ENCODE data around the gene SBF2. TPM values are rescaled to one million over a fixed set of nuclear protein-coding genes. Genes with fewer than 3 reads are reported as not detected.

SBF2 gene
- total RNA-seq, 4 donors from 2014 or later = 44.6 to 59.4 (median 53.4) TPM

DNA sequence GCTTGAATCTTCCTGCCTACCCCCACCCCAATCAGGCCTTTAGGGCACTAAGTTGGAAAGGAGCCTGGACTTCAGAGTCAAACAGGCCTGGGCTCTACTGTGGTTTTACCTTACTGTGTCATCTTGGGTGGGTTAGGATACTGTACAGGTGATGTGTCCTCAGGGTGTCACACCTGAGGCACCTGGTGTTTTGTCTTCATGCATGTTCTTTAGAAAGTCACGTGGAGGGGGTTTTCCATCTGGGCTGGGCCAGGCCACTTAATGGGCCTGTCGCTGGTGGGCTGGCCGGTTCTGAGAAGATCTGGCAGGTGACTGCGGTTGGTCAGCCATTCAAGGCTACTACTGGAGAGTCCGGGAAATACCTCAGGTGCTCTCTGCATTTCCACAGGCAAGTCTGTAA, 537.6 kb downstream of the SBF2 start:
- Histone ChIP-seq H3K27me3 (no peaks in the 10 kb centered on the region), H3K36me3 (peaks cover 0 to 8% (median 6%) of the 10 kb centered on the region in 4 donors), H3K27ac (replicated peaks in 1 of 4) (peak overlapping the region in 3 of 4 donors; percentile 7 to 31 (median 15)), H3K4me3 (no peak overlapping the region), H3K4me1 (peaks cover 40 to 66% (median 52%) of the 10 kb centered on the region in 4 donors), H3K9me3 (no peaks in the 10 kb centered on the region)
- 94% methylated on average over 5 of the region's 5 CpGs for WGBS
- intact Hi-C loops (cut with DNase I) = loop anchor here (5.0 to 10.0 kb wide), 4 partner anchors 101 to 551 kb away; partner anchors contain the start of gene ADM
- no peak for TF ChIP-seq EP300 (IDR thresholded peaks at IDR 0.05)
- TF ChIP-seq POLR2A (IDR thresholded peaks at IDR 0.05; ENCODE audit: low read depth) = no peak
- TF ChIP-seq CTCF (IDR thresholded peaks at IDR 0.05) = no peak
- no peak for TF ChIP-seq POLR2AphosphoS5 (IDR thresholded peaks at IDR 0.05)
- no peak for DNase-seq (ENCODE audit: extremely low spot score)

GRCh38 chr11:9755561-9756185, 538.3 kb downstream of the SBF2 start:
- Histone ChIP-seq H3K27ac (replicated peaks in 1 of 4) (peak overlapping the region; percentile 7 to 31 (median 14)), H3K4me3 (no peak overlapping the region), H3K9me3 (no peaks in the 10 kb centered on the region), H3K36me3 (peaks cover 1 to 16% (median 8%) of the 10 kb centered on the region in 4 donors), H3K27me3 (no peaks in the 10 kb centered on the region), H3K4me1 (peaks cover 39 to 62% (median 48%) of the 10 kb centered on the region in 4 donors)
- 55% methylated on average over 7 of the region's 7 CpGs for WGBS
- intact Hi-C loops (cut with DNase I) = loop anchor here (5.0 to 10.0 kb wide), 4 partner anchors 102 to 552 kb away; partner anchors contain the start of gene ADM
- TF ChIP-seq POLR2AphosphoS5 (IDR thresholded peaks at IDR 0.05) (no peak), CTCF (IDR thresholded peaks at IDR 0.05) (no peak), POLR2A (IDR thresholded peaks at IDR 0.05; ENCODE audit: low read depth) (no peak), EP300 (IDR thresholded peaks at IDR 0.05) (no peak)
- no peak for DNase-seq (ENCODE audit: extremely low spot score)

DNA sequence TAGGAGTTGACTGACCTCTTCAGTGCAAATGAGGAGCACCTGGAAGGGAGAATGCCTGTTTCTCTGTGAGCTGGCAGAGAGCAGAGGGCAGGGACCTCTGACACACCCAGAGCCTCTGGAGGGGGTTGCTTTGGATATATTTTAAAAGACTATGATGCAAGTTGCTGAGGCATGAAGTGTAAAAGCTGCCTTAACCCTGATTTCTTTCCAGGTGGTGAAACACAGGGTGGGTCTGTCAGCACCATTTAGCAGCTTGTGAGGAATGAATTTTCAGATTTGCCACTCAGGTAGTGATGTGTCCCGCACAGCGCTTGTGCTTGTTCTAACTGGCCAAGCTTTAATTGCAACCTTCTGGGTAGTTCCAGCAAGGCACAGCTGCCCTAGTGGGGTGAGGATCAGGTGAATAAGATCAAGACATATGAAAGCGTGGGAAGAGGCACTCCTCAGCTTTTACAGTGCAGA, 540.0 kb downstream of the SBF2 start:
- intact Hi-C loops (cut with DNase I) = loop anchor here (10.0 kb wide), 1 partner anchor 219 kb away; no protein-coding TSS in a partner anchor
- DNase-seq (ENCODE audit: extremely low spot score) = no peak
- Histone ChIP-seq H3K27me3 (no peaks in the 10 kb centered on the region), H3K4me3 (no peak overlapping the region), H3K9me3 (no peaks in the 10 kb centered on the region), H3K36me3 (peaks cover 18 to 32% (median 22%) of the 10 kb centered on the region in 4 donors), H3K27ac (replicated peaks in 1 of 4) (peak overlapping the region in 3 of 4 donors; percentile 22 to 42 (median 42)), H3K4me1 (peaks cover 23 to 45% (median 32%) of the 10 kb centered on the region in 4 donors)
- TF ChIP-seq EP300 (IDR thresholded peaks at IDR 0.05) (no peak), CTCF (IDR thresholded peaks at IDR 0.05) (no peak), POLR2A (IDR thresholded peaks at IDR 0.05; ENCODE audit: low read depth) (no peak), POLR2AphosphoS5 (IDR thresholded peaks at IDR 0.05) (peak in 1 of 2 donors; percentile 22)
- WGBS = 73% methylated on average over 3 of the region's 3 CpGs

GRCh38 chr11:9753021-9753420, 541.0 kb downstream of the SBF2 start:
- DNase-seq (ENCODE audit: extremely low spot score) = no peak
- peaks cover 19 to 39% (median 28%) of the 10 kb centered on the region in 4 donors for H3K36me3 ChIP-seq
- intact Hi-C loops (cut with DNase I) = loop anchor here (10.0 kb wide), 1 partner anchor 218 kb away; no protein-coding TSS in a partner anchor
- no peaks in the 10 kb centered on the region for H3K9me3 ChIP-seq
- no peaks in the 10 kb centered on the region for H3K27me3 ChIP-seq
- peaks cover 20 to 47% (median 34%) of the 10 kb centered on the region in 4 donors for H3K4me1 ChIP-seq
- no peak for TF ChIP-seq EP300 (IDR thresholded peaks at IDR 0.05)
- no peak overlapping the region for H3K4me3 ChIP-seq
- H3K27ac ChIP-seq (replicated peaks in 1 of 4) = no peak overlapping the region
- WGBS = 55% methylated on average over 3 of the region's 3 CpGs

DNA sequence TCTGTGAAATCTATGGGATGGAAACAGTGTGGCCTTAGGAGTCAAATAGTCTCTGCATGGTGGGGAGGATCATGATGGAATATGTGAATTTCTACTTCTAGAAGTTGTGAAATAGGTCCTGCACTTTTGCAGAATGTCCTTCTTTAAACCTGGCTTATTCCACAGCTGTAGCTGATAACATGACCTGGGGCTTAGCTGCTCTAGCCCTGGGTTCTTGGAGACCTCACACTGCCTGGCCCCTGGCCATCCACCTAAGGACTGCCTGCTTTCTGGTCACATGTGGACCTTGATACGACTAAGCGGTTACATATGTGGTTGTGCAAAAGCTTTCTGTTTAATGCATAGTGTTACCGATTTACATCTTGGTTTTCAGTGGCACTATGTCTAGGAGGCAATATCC, 541.9 kb downstream of the SBF2 start:
- no peak overlapping the region for H3K27ac ChIP-seq (replicated peaks in 1 of 4)
- no peaks in the 10 kb centered on the region for H3K9me3 ChIP-seq
- WGBS = 87% methylated on average over 3 of the region's 3 CpGs
- H3K36me3 ChIP-seq = peaks cover 19 to 41% (median 29%) of the 10 kb centered on the region in 4 donors
- no peaks in the 10 kb centered on the region for H3K27me3 ChIP-seq
- peaks cover 25 to 47% (median 36%) of the 10 kb centered on the region in 4 donors for H3K4me1 ChIP-seq
- no peak overlapping the region for H3K4me3 ChIP-seq
- intact Hi-C loops (cut with DNase I) = loop anchor here (10.0 kb wide), 1 partner anchor 217 kb away; no protein-coding TSS in a partner anchor
- TF ChIP-seq CTCF (IDR thresholded peaks at IDR 0.05) (no peak), POLR2A (IDR thresholded peaks at IDR 0.05; ENCODE audit: low read depth) (no peak), POLR2AphosphoS5 (IDR thresholded peaks at IDR 0.05) (no peak), EP300 (IDR thresholded peaks at IDR 0.05) (no peak)
- DNase-seq (ENCODE audit: extremely low spot score) = no peak
